Osteoblast (primary cell): Measurements from ENCODE around the gene LRRC8D. TPM values are rescaled to one million over a fixed set of nuclear protein-coding genes. Genes with fewer than 3 reads are reported as not detected.

Experiments used
- DNase-seq: peaks from one replicate; pipeline ENCODE4 v3.0.0; 2011; ENCODE audit warnings: low spot score, mixed read lengths; ENCODE audit not compliant: insufficient read length; ENCODE audit errors: missing footprints
- H2AFZ ChIP-seq: 2 replicates; pipeline ENCODE4 v1.6.0; 2011; ENCODE audit warnings: mild to moderate bottlenecking, low read length
- H3K27ac ChIP-seq: 2 replicates; pipeline ENCODE4 v1.5.1; 2011; ENCODE audit warnings: mild to moderate bottlenecking, low read depth, low read length, moderate library complexity
- H3K27me3 ChIP-seq: 2 replicates; pipeline ENCODE4 v1.6.0; 2012; ENCODE audit warnings: mild to moderate bottlenecking, control low read depth, inconsistent platforms, low read length, moderate library complexity; ENCODE audit not compliant: insufficient read depth
- H3K36me3 ChIP-seq: 2 replicates; pipeline ENCODE4 v1.5.1; 2011; ENCODE audit warnings: mild to moderate bottlenecking, low read length, control low read depth, moderate library complexity; ENCODE audit not compliant: insufficient read depth
- H3K4me1 ChIP-seq: 2 replicates; pipeline ENCODE4 v1.5.1; 2011; ENCODE audit warnings: mild to moderate bottlenecking, low read length, control low read depth, moderate library complexity; ENCODE audit not compliant: insufficient read depth
- H3K4me2 ChIP-seq: 2 replicates; pipeline ENCODE4 v1.6.0; 2011; ENCODE audit warnings: mild to moderate bottlenecking, low read length; ENCODE audit not compliant: insufficient read depth
- H3K4me3 ChIP-seq: fragments of 200-600 bp; sonication (generic); 3 replicates; pipeline ENCODE4 v1.5.1; 2012; ENCODE audit warnings: mild to moderate bottlenecking, low read length, inconsistent platforms; ENCODE audit not compliant: insufficient read depth
- H3K79me2 ChIP-seq: 2 replicates; pipeline ENCODE4 v1.6.0; 2012; ENCODE audit warnings: mild to moderate bottlenecking, low read length, control low read depth, inconsistent platforms; ENCODE audit not compliant: insufficient read depth
- H3K9me3 ChIP-seq: 2 replicates; pipeline ENCODE4 v1.5.1; 2011; ENCODE audit warnings: low read depth, low read length, control low read depth
- H4K20me1 ChIP-seq: 2 replicates; pipeline ENCODE4 v1.6.0; 2012; ENCODE audit warnings: mild to moderate bottlenecking, low read length, control low read depth; ENCODE audit not compliant: insufficient read depth
- CTCF ChIP-seq: IDR thresholded peaks from 2 replicates; pipeline ENCODE4 v1.5.1; 2011; ENCODE audit warnings: mild to moderate bottlenecking, low read depth, low read length, moderate library complexity; ENCODE audit errors: extremely low read depth
- total RNA-seq: library from RNA; depleted of rRNA; stranded (reverse); fragments of >200 nt; gene quantifications from 2 replicates; pipeline ENCODE4 v1.2.3, GENCODE V29; 2012

Gene LRRC8D
- total RNA-seq, 1 donor: 30.4 TPM

- Histone ChIP-seq H3K9me3 (no peaks in the 10 kb centered on the region), H4K20me1 (no peaks in the 10 kb centered on the region), H3K79me2 (peaks cover 8% of the 10 kb centered on the region), H3K4me1 (peaks cover 43% of the 10 kb centered on the region), H2AFZ (no peak overlapping the region), H3K4me3 (no peak overlapping the region), H3K27me3 (no peaks in the 10 kb centered on the region), H3K4me2 (no peak overlapping the region), H3K36me3 (no peaks in the 10 kb centered on the region), H3K27ac (no peak overlapping the region)
- no peak for TF ChIP-seq CTCF
- no peak for DNase-seq
Observed at GRCh38 chr1:89888480-89889322, 67.9 kb downstream of the LRRC8D start.

GRCh38 chr1:89889323-89889615 lies 68.4 kb downstream of the LRRC8D start:
- no peaks in the 10 kb centered on the region for H3K9me3 ChIP-seq
- H3K36me3 ChIP-seq: no peaks in the 10 kb centered on the region
- H3K4me1 ChIP-seq: peaks cover 44% of the 10 kb centered on the region
- no peak overlapping the region for H3K27ac ChIP-seq
- no peak for TF ChIP-seq CTCF
- DNase-seq: no peak
- no peaks in the 10 kb centered on the region for H4K20me1 ChIP-seq
- no peaks in the 10 kb centered on the region for H3K27me3 ChIP-seq
- H3K79me2 ChIP-seq: peaks cover 8% of the 10 kb centered on the region
- H2AFZ ChIP-seq: no peak overlapping the region
- no peak overlapping the region for H3K4me3 ChIP-seq
- H3K4me2 ChIP-seq: no peak overlapping the region

- H3K4me1 ChIP-seq: peaks cover 43% of the 10 kb centered on the region
- H3K79me2 ChIP-seq: peaks cover 8% of the 10 kb centered on the region
- H3K4me3 ChIP-seq: no peak overlapping the region
- H3K9me3 ChIP-seq: no peaks in the 10 kb centered on the region
- no peaks in the 10 kb centered on the region for H3K27me3 ChIP-seq
- H4K20me1 ChIP-seq: no peaks in the 10 kb centered on the region
- no peak overlapping the region for H3K4me2 ChIP-seq
- TF ChIP-seq CTCF: no peak
- no peak overlapping the region for H2AFZ ChIP-seq
- H3K36me3 ChIP-seq: no peaks in the 10 kb centered on the region
- DNase-seq: no peak
- H3K27ac ChIP-seq: peak overlapping the region; percentile 62
Observed at GRCh38 chr1:89890085-89890752, 69.4 kb downstream of the LRRC8D start.

GRCh38 chr1:89892816-89893215 lies 72.0 kb downstream of the LRRC8D start:
- Histone ChIP-seq H3K79me2 (peaks cover 11% of the 10 kb centered on the region), H3K9me3 (no peaks in the 10 kb centered on the region), H3K4me3 (no peak overlapping the region), H3K27ac (no peak overlapping the region), H2AFZ (no peak overlapping the region), H3K27me3 (no peaks in the 10 kb centered on the region), H3K36me3 (no peaks in the 10 kb centered on the region), H3K4me2 (no peak overlapping the region), H3K4me1 (peaks cover 29% of the 10 kb centered on the region), H4K20me1 (no peaks in the 10 kb centered on the region)
- no peak for DNase-seq
- no peak for TF ChIP-seq CTCF
